Sigmoid colon (tissue), 4 donors: ENCODE data around the gene PLEKHG3.

Source experiments
- CTCF ChIP-seq, 4 experiments: fragments of 450-650 bp in 3 of 4; fragments of 200-600 bp in 1 of 4; IDR thresholded peaks; one replicate each; pipeline ENCODE4 v1.5.1; 2016 to 2019; ENCODE audit warnings: antibody characterized with exemption in 4 of 4, mild to moderate bottlenecking in 3 of 4, moderate library complexity in 2 of 4
- EP300 ChIP-seq, 4 donors: sonication (generic); formaldehyde crosslinking; IDR thresholded peaks; one replicate each; pipeline ENCODE4 v1.6.1; 2017; ENCODE audit warnings: antibody characterized with exemption in 4 of 4
- POLR2A ChIP-seq, 2 donors: fragments of 450-650 bp; IDR thresholded peaks; one replicate each; pipeline ENCODE4 v1.6.1; 2016; ENCODE audit warnings: antibody characterized with exemption in 2 of 2, mild to moderate bottlenecking in 2 of 2, moderate library complexity in 2 of 2
- POLR2AphosphoS5 ChIP-seq, 4 donors: sonication (generic); formaldehyde crosslinking; IDR thresholded peaks; one replicate each; pipeline ENCODE4 v1.6.1; 2017; ENCODE audit warnings: antibody characterized with exemption in 4 of 4

- TF ChIP-seq POLR2A (IDR thresholded peaks at IDR 0.05) = no peak
- TF ChIP-seq CTCF (IDR thresholded peaks at IDR 0.05) = no peak
- TF ChIP-seq POLR2AphosphoS5 (IDR thresholded peaks at IDR 0.05) = no peak
- TF ChIP-seq EP300 (IDR thresholded peaks at IDR 0.05) = no peak
Observed at GRCh38 chr14:64674829-64675228, 29.4 kb upstream of the PLEKHG3 start.
